ENCODE measurements around the gene GFI1B. TPM values are rescaled to one million over a fixed set of nuclear protein-coding genes. Genes with fewer than 3 reads are reported as not detected.

Gene GFI1B
- total RNA-seq, 1 experiment from 2014 or later: not detected

DNA sequence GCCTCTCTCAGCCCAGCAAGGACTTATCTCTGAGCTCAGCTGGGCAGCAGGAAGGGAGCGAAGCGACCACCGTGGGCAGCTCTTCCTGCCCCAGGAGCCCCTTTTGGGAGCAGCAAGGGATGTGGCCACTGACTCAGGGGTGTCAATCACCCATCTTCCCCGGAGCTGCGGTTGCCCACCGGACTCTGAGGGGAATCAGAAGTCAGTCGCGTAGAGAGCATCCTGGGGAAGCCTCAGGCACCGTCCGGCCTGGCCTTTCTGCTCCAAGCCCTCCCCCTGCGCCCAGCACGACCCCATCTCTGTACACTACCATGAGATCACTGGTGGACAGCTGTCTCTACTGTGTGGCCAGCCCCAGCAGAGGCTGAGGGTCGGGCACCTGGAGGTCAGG is 24.6 kb downstream of the GFI1B start:
- no peak overlapping the region for H3K9ac ChIP-seq (ENCODE audit: low read length)
- ChIA-PET POLR2A (ENCODE audit: unreplicated experiment) (no interaction called here), CTCF (no interaction called here)

DNA sequence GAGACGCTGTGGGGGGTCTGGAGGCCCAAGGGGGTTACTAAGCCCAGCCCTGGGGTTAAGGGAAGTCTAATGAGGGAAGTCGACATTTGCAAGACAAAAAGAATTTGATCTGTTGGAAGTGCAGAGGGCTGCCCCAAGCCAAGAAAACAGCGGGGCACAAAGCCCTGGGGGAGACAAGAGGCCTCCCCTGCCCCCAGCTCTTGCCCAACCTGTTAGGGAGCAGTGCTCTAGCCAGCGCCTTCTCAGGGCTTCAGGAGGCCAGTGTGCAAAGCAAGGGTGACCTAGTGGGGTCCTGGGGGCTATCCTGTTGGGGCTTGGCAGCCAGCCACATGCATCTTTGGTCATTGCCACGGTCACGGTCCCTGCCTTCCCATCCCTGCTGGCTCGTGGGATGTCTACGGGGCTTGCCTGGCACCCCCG is 25.2 kb downstream of the GFI1B start:
- POLR2A ChIA-PET (ENCODE audit: unreplicated experiment): no interaction called here
- CTCF ChIA-PET: interaction anchor here (0.6 kb wide), 1 partner anchor 1441 kb away, joined by 4 read pairs; no protein-coding TSS in a partner anchor
- Histone ChIP-seq H3K27me3 (ENCODE audit: low read length) (0 out of 2 replicates have a peak, but pooled peaks cover 5% of the 10 kb centered on the region), H3K4me2 (ENCODE audit: low read length) (no peak overlapping the region), H4K20me1 (ENCODE audit: low read length) (no peaks in the 10 kb centered on the region), H3K9me3 (ENCODE audit: low read length) (no peaks in the 10 kb centered on the region), H2AFZ (ENCODE audit: low read length) (no peak overlapping the region), H3F3A (ENCODE audit: low read length, unreplicated experiment) (no peaks in the 10 kb centered on the region), H3K36me3 (ENCODE audit: low read depth, low read length) (no peaks in the 10 kb centered on the region), H3K4me3 (ENCODE audit: low read length) (no peak overlapping the region), H3K4me1 (ENCODE audit: insufficient read depth, low read length) (no peaks in the 10 kb centered on the region), H3K27ac (ENCODE audit: low read length) (no peak overlapping the region), H3K79me2 (ENCODE audit: low read length) (no peaks in the 10 kb centered on the region), H3K9me2 (replicated peaks; ENCODE audit: low read length) (no peaks in the 10 kb centered on the region), H3K9ac (ENCODE audit: low read length) (no peak overlapping the region)
- TF ChIP-seq EZH2 (IDR thresholded peaks at IDR 0.05; ENCODE audit: low read length, unreplicated experiment) (no peak), EZH2phosphoT487 (IDR thresholded peaks at IDR 0.05; ENCODE audit: borderline replicate concordance, low read length) (no peak)
- TF ChIP-seq, protein P1, sequence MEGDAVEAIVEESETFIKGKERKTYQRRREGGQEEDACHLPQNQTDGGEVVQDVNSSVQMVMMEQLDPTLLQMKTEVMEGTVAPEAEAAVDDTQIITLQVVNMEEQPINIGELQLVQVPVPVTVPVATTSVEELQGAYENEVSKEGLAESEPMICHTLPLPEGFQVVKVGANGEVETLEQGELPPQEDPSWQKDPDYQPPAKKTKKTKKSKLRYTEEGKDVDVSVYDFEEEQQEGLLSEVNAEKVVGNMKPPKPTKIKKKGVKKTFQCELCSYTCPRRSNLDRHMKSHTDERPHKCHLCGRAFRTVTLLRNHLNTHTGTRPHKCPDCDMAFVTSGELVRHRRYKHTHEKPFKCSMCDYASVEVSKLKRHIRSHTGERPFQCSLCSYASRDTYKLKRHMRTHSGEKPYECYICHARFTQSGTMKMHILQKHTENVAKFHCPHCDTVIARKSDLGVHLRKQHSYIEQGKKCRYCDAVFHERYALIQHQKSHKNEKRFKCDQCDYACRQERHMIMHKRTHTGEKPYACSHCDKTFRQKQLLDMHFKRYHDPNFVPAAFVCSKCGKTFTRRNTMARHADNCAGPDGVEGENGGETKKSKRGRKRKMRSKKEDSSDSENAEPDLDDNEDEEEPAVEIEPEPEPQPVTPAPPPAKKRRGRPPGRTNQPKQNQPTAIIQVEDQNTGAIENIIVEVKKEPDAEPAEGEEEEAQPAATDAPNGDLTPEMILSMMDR (conservative IDR thresholded peaks at IDR 0.05; ENCODE audit: low read depth, low read length): no peak
- no peak for DNase-seq
- ATAC-seq: no peak
- no TSS peak for BruUV-seq (replicated peaks)
- intact Hi-C loops (cut with micrococcal nuclease): loop anchor here (2.0 kb wide), 1 partner anchor 67 kb away; no protein-coding TSS in a partner anchor

More for the DNA sequence above, 24.6 kb downstream of the GFI1B start:
- Histone ChIP-seq H3K36me3 (ENCODE audit: low read depth, low read length) (no peaks in the 10 kb centered on the region), H3K4me1 (ENCODE audit: insufficient read depth, low read length) (no peaks in the 10 kb centered on the region), H2AFZ (ENCODE audit: low read length) (no peak overlapping the region), H4K20me1 (ENCODE audit: low read length) (no peaks in the 10 kb centered on the region), H3K27me3 (ENCODE audit: low read length) (0 out of 2 replicates have a peak, but pooled peaks cover 5% of the 10 kb centered on the region), H3K4me2 (ENCODE audit: low read length) (no peak overlapping the region), H3K79me2 (ENCODE audit: low read length) (no peaks in the 10 kb centered on the region), H3F3A (ENCODE audit: low read length, unreplicated experiment) (no peaks in the 10 kb centered on the region), H3K4me3 (ENCODE audit: low read length) (no peak overlapping the region), H3K9me2 (replicated peaks; ENCODE audit: low read length) (no peaks in the 10 kb centered on the region), H3K9me3 (ENCODE audit: low read length) (no peaks in the 10 kb centered on the region), H3K27ac (ENCODE audit: low read length) (no peak overlapping the region)
- intact Hi-C loops (cut with micrococcal nuclease): no loop called here
- no TSS peak for BruUV-seq (replicated peaks)
- DNase-seq: no peak
- TF ChIP-seq EZH2phosphoT487 (IDR thresholded peaks at IDR 0.05; ENCODE audit: borderline replicate concordance, low read length): no peak
- TF ChIP-seq, protein P1 (conservative IDR thresholded peaks at IDR 0.05; ENCODE audit: low read depth, low read length): no peak
- TF ChIP-seq EZH2 (IDR thresholded peaks at IDR 0.05; ENCODE audit: low read length, unreplicated experiment): no peak
- no peak for ATAC-seq

Measured in PC-3 (cell line).